ENCODE results near the gene CYP3A4.

DNA sequence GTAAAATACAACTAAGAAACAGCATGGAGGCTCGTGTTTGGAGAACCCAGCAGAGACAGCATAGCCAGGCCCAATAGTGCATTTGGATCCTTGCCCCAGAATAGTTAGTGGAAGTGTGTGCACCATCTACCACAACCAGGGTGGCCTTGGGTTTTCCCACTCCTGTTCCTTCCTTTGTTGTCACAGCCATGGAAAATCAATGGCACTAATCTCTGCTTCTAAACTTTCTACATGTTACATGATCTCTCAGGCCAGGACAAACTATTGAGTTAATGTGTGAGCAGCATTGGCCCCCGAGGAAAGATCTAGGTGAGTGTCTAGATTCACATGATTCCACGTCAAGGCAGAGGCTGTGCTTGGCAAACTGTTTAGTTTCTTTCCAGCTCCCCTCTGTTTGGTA lies 51.0 kb downstream of the CYP3A4 start:
- no peak for TF ChIP-seq POLR2A (IDR thresholded peaks at IDR 0.05; ENCODE audit: low read depth, low read length)
- TF ChIP-seq POLR2AphosphoS5 (IDR thresholded peaks at IDR 0.05; ENCODE audit: low read depth, low read length): no peak
- TF ChIP-seq TAF1 (IDR thresholded peaks at IDR 0.05; ENCODE audit: borderline replicate concordance, low read depth, low read length): no peak

All from GM12892 (cell line).